GM15510 (cell line): ENCODE results near the gene DAGLA.

Experiments used
- POLR2A ChIP-seq: IDR thresholded peaks from 3 replicates; pipeline ENCODE4 v1.6.1; 2011; ENCODE audit warnings: borderline replicate concordance; ENCODE audit not compliant: insufficient read length; ENCODE audit errors: extremely low read depth

Gene DAGLA

DNA sequence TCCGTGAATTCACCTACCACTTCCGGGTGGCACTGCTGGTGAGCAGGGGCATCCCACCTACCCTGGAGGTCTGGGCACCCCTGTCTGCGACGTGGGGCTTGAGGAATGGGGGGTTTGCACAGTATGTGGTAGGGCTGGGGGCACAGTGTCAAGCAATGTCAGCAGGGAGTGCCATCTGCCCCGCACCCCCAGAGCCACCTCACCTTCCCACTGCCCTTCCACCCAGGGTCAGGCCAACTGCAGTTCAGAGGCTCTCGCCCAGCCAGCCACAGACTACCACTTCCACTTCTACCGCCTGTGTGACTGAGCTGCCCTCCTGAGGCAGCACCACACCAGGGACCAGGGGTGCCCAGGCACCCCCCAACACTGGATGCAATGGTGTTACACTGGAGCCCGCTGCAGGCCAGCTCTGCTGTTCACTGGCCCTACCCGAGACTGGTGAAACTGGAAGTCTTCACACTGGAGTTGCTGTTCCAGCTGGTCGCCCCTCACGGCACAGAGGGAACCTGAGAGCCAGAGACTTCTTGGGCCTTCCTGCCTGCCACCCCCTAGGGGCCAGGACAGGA, 105.7 kb downstream of the DAGLA start:
- TF ChIP-seq POLR2A: no peak

GRCh38 chr11:61787928-61788491, 107.8 kb downstream of the DAGLA start:
- TF ChIP-seq POLR2A: no peak

GRCh38 chr11:61791737-61792309, 111.6 kb downstream of the DAGLA start:
- TF ChIP-seq POLR2A: no peak

DNA sequence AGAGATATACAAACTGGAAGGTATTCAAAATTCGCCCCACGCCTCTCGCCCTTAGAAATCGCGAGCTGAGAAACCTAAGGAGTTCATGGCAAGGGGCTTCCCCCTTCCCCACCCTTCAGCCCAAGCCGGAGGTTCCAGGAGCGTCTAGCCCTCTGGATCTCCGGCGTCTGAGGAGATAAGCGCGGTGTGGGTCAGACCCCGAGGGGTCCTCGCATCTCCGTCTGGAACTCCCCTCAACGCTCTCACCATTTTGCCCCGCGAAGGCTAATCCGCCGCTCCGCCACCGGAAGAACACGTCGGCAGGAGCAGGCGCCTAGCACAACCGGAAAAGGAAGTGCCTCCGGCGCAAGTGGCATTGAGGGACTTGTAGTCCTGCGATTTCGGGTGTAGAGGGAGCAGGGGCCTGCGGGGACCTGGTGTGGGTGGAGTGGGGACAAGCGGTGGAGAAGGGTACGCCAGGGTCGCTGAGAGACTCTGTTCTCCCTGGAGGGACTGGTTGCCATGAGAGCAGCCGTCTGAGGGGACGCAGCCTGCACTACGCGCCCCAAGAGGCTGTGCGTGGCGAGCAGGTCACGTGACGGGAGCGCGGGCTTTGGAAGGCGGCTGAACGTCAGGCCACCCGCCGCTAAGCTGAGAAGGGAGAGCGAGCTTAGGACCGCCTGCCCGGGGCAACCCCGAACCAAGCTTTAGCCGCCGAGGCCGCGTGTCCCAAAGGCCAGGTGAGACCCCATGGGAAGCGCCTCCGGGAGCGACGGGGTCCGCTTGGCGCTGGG, 112.3 kb downstream of the DAGLA start, which contains the start of the genes FEN1 and TMEM258:
TSS of gene FEN1 (plus strand) at position 602 of the 773 bp plus-strand sequence. CDS start 2,451 bp downstream, outside the sequence.
TSS of gene TMEM258 (minus strand) at position 290 of the 773 bp plus-strand sequence. CDS start at position 249, 41 bp downstream.
- peak; percentile 67 for TF ChIP-seq POLR2A

GRCh38 chr11:61793083-61793828, 113.1 kb downstream of the DAGLA start:
- TF ChIP-seq POLR2A: no peak

GRCh38 chr11:61793829-61794204, 113.6 kb downstream of the DAGLA start:
- no peak for TF ChIP-seq POLR2A

DNA sequence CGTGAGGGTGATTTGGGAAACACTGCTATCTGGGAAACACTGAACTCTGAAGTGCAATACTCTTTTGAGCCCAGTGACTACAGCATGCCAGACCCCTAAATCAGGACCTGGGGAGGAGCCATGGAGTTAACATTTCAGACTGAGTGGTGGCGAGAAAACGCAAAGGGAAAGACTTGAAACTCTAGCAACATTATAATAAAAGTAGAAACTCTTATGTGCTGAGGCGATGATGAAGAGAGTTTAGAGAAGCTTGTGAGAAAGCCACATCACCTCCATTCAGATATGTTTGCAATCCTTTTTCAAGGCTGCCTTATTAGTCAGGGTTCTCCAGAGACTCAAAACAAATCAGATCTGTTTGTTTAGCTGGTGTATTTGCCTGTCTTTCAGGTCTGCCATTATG, 114.4 kb downstream of the DAGLA start:
- TF ChIP-seq POLR2A: no peak

GRCh38 chr11:61795459-61795858, 115.3 kb downstream of the DAGLA start:
- no peak for TF ChIP-seq POLR2A

- TF ChIP-seq POLR2A: no peak
Measured at GRCh38 chr11:61795876-61796526, 115.8 kb downstream of the DAGLA start.
